ENCODE data around the gene TRIM2. TPM values are rescaled to one million over a fixed set of nuclear protein-coding genes. Genes with fewer than 3 reads are reported as not detected.
A peak's percentile ranks its signal among the peaks of the same experiment; 100 is the strongest.

Gene TRIM2
- total and polyA plus RNA-seq, 8 donors = 11.0 to 39.2 (median 21.4) TPM

GRCh38 chr4:153269218-153269990 is 65.2 kb downstream of the TRIM2 start:
- H3K27me3 ChIP-seq = no peaks in the 10 kb centered on the region
- peaks cover 2 to 20% (median 18%) of the 10 kb centered on the region in 3 donors for H3K4me1 ChIP-seq
- H3K36me3 ChIP-seq = no peaks in the 10 kb centered on the region
- no peaks in the 10 kb centered on the region for H3K9me3 ChIP-seq
- no peak overlapping the region for H3K27ac ChIP-seq
- DNase-seq = no peak
- intact Hi-C loops (cut with DNase I) = no loop called here
- WGBS, 2 donors = 54 to 68% methylated on average over 5 of the region's 5 CpGs
- ATAC-seq = peak in 3 of 4 donors; percentile 46 to 82 (median 72)
- TF ChIP-seq CTCF (IDR thresholded peaks at IDR 0.05) = no peak
- H3K4me3 ChIP-seq = no peak overlapping the region
- no peak for FAIRE-seq

- FAIRE-seq = no peak
Measured at GRCh38 chr4:153270361-153270760, 66.1 kb downstream of the TRIM2 start.

GRCh38 chr4:153271820-153272219 is 67.6 kb downstream of the TRIM2 start:
- no peak for TF ChIP-seq CTCF (IDR thresholded peaks at IDR 0.05)
- DNase-seq (no peak), FAIRE-seq (no peak), ATAC-seq (no peak)
- no peak overlapping the region for H3K27ac ChIP-seq
- no peaks in the 10 kb centered on the region for H3K27me3 ChIP-seq
- intact Hi-C loops (cut with DNase I) = no loop called here
- 98% methylated on average over 2 of the region's 2 CpGs for WGBS, 2 donors
- H3K9me3 ChIP-seq = no peaks in the 10 kb centered on the region
- H3K4me3 ChIP-seq = no peak overlapping the region
- H3K4me1 ChIP-seq = peaks cover 13 to 29% (median 22%) of the 10 kb centered on the region in 3 donors
- H3K36me3 ChIP-seq = no peaks in the 10 kb centered on the region

More at GRCh38 chr4:153270361-153270760, 66.1 kb downstream of the TRIM2 start:
- Histone ChIP-seq H3K27me3 (no peaks in the 10 kb centered on the region), H3K4me3 (no peak overlapping the region), H3K4me1 (peaks cover 11 to 28% (median 22%) of the 10 kb centered on the region in 3 donors), H3K27ac (no peak overlapping the region), H3K9me3 (no peaks in the 10 kb centered on the region), H3K36me3 (no peaks in the 10 kb centered on the region)
- 56 to 71% methylated on average over 6 of the region's 6 CpGs for WGBS, 2 donors
- ATAC-seq (no peak), DNase-seq (no peak)
- intact Hi-C loops (cut with DNase I) = no loop called here
- no peak for TF ChIP-seq CTCF (IDR thresholded peaks at IDR 0.05)

GRCh38 chr4:153273751-153274150 is 69.5 kb downstream of the TRIM2 start:
- intact Hi-C loops (cut with DNase I) = no loop called here
- FAIRE-seq (no peak), DNase-seq (no peak), ATAC-seq (no peak)
- Histone ChIP-seq H3K9me3 (no peaks in the 10 kb centered on the region), H3K36me3 (peaks cover 0 to 4% (median 0%) of the 10 kb centered on the region in 3 donors), H3K27me3 (no peaks in the 10 kb centered on the region), H3K4me3 (no peak overlapping the region), H3K4me1 (peaks cover 13 to 27% (median 22%) of the 10 kb centered on the region in 3 donors), H3K27ac (no peak overlapping the region)
- WGBS, 2 donors = 92 to 97% methylated on average over 1 of the region's 1 CpG
- TF ChIP-seq CTCF (IDR thresholded peaks at IDR 0.05) = no peak

GRCh38 chr4:153274967-153275366 is 70.7 kb downstream of the TRIM2 start:
- Histone ChIP-seq H3K9me3 (no peaks in the 10 kb centered on the region), H3K27ac (no peak overlapping the region), H3K27me3 (no peaks in the 10 kb centered on the region), H3K4me3 (no peak overlapping the region), H3K4me1 (peaks cover 13 to 18% (median 15%) of the 10 kb centered on the region in 3 donors), H3K36me3 (peaks cover 0 to 4% (median 0%) of the 10 kb centered on the region in 3 donors)
- WGBS, 2 donors = 39 to 42% methylated on average over 2 of the region's 2 CpGs
- no peak for TF ChIP-seq CTCF (IDR thresholded peaks at IDR 0.05)
- intact Hi-C loops (cut with DNase I) = no loop called here
- peak; percentile 66 to 81 (median 70) for ATAC-seq
- peak; percentile 23 for FAIRE-seq
- DNase-seq = no peak
